ENCODE measurements around the gene BICC1. TPM values are rescaled to one million over a fixed set of nuclear protein-coding genes. Genes with fewer than 3 reads are reported as not detected.
A peak's percentile ranks its signal among the peaks of the same experiment; 100 is the strongest.

Gene BICC1
- total RNA-seq, 1 donor from 2014 or later, result 41.0 TPM

DNA sequence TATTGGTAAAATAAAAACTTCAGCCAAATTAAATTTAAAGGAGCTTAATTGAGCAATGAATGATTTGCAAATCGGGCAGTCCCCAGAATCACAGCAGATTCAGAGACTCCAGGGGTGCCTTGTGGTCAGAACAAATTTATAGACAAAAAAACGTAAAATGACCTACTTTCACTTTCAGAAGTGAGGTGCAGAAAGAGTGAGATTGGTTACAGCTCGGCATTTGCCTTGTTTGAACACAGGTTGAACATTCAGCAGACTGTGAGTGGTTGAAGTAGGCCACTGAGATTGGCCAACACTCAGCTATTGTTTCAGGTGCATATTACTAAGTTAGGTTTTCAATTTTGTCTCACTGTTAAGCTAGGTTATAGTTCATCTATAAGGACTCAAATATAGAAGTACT lies 153.4 kb downstream of the BICC1 start:
- Mint-ChIP-seq H3K4me3 (ENCODE audit: unreplicated experiment) (peak overlapping the region; percentile 5), H3K4me1 (ENCODE audit: unreplicated experiment) (peaks cover 57% of the 10 kb centered on the region), H3K27ac (ENCODE audit: unreplicated experiment) (peak overlapping the region; percentile 65), H3K27me3 (ENCODE audit: unreplicated experiment) (no peaks in the 10 kb centered on the region), H3K36me3 (ENCODE audit: unreplicated experiment) (peaks cover 11% of the 10 kb centered on the region), H3K9me3 (ENCODE audit: unreplicated experiment) (peaks cover 9% of the 10 kb centered on the region)
- TF ChIP-seq CTCF (IDR thresholded peaks at IDR 0.05), result no peak
- no peak for DNase-seq (ENCODE audit: extremely low spot score, unreplicated experiment)

- no peak for DNase-seq (ENCODE audit: extremely low spot score, unreplicated experiment)
These were observed 155.1 kb downstream of the BICC1 start for GRCh38 chr10:58667658-58668310.

DNA sequence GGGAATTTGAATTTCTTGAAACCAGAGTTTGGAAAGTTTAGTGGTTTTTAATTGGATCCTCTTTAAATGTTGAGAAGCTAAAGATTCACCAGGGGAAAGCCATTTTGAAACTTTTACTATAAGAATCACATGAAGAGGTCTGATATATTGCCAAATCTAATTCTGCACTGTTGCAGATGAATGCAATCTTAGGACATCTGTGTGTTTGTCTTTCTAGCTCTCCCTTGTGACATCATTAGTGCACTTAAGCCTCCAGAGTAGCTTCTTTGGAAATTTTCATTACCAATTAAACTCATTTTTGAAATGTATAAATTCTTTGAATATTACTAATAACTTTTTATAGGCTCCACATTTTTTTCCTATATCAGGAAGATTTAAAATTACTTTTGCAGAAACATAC lies 160.2 kb downstream of the BICC1 start:
- TF ChIP-seq CTCF (IDR thresholded peaks at IDR 0.05), result no peak
- Mint-ChIP-seq H3K27ac (ENCODE audit: unreplicated experiment) (peak overlapping the region; percentile 33), H3K4me3 (ENCODE audit: unreplicated experiment) (no peak overlapping the region), H3K4me1 (ENCODE audit: unreplicated experiment) (peaks cover 39% of the 10 kb centered on the region), H3K9me3 (ENCODE audit: unreplicated experiment) (peaks cover 7% of the 10 kb centered on the region), H3K27me3 (ENCODE audit: unreplicated experiment) (no peaks in the 10 kb centered on the region), H3K36me3 (ENCODE audit: unreplicated experiment) (peaks cover 2% of the 10 kb centered on the region)
- DNase-seq (ENCODE audit: extremely low spot score, unreplicated experiment), result no peak

More at GRCh38 chr10:58667658-58668310, 155.1 kb downstream of the BICC1 start:
- Mint-ChIP-seq H3K27me3 (ENCODE audit: unreplicated experiment) (no peaks in the 10 kb centered on the region), H3K36me3 (ENCODE audit: unreplicated experiment) (peaks cover 11% of the 10 kb centered on the region), H3K27ac (ENCODE audit: unreplicated experiment) (no peak overlapping the region), H3K4me1 (ENCODE audit: unreplicated experiment) (peaks cover 49% of the 10 kb centered on the region), H3K4me3 (ENCODE audit: unreplicated experiment) (no peak overlapping the region), H3K9me3 (ENCODE audit: unreplicated experiment) (peaks cover 9% of the 10 kb centered on the region)
- no peak for TF ChIP-seq CTCF (IDR thresholded peaks at IDR 0.05)

DNA sequence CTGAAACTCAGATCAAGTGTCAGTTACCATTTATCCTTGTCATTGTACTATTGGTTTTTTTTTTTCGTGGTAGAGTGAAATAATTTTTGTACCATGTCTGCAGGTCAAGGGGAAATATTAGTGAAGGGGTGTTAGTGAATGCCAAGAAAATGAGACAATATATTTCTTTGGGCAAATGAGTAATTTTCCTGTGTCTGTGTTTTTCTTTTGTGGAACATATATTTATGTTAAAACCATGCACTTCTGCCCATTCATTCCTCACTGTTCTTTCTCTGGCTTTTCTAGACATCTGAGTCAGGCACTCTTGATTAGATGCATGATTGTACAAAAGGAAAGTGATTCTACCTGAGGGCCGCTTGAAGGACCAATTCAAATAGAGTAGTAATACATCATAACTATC lies 161.6 kb downstream of the BICC1 start:
- H3K27ac Mint-ChIP-seq (ENCODE audit: unreplicated experiment), result peak overlapping the region; percentile 62
- no peak for DNase-seq (ENCODE audit: extremely low spot score, unreplicated experiment)
- TF ChIP-seq CTCF (IDR thresholded peaks at IDR 0.05), result no peak
- H3K27me3 Mint-ChIP-seq (ENCODE audit: unreplicated experiment), result no peaks in the 10 kb centered on the region
- no peak overlapping the region for H3K4me3 Mint-ChIP-seq (ENCODE audit: unreplicated experiment)
- peaks cover 7% of the 10 kb centered on the region for H3K9me3 Mint-ChIP-seq (ENCODE audit: unreplicated experiment)
- peaks cover 2% of the 10 kb centered on the region for H3K36me3 Mint-ChIP-seq (ENCODE audit: unreplicated experiment)
- peaks cover 42% of the 10 kb centered on the region for H3K4me1 Mint-ChIP-seq (ENCODE audit: unreplicated experiment)

DNA sequence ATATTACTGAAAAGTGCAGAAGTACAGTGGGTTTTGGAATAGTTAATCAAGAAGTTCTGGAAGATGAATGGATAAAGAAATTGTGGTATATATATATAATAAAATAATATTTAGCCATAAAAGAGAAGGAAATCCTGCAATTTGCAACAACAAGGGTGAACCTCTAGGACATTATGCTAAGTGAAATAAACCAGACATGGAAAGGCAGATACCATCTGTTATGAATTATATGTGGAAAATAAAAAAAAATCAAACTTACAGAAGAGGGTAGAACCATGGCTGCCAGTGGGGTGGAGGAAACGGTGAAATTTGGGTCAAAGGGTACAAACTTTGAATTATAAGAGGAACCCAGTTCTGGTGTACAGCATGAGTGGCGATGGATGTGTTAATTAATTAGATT lies 162.6 kb downstream of the BICC1 start:
- no peak for TF ChIP-seq CTCF (IDR thresholded peaks at IDR 0.05)
- Mint-ChIP-seq H3K4me1 (ENCODE audit: unreplicated experiment) (peaks cover 38% of the 10 kb centered on the region), H3K9me3 (ENCODE audit: unreplicated experiment) (peaks cover 7% of the 10 kb centered on the region), H3K27ac (ENCODE audit: unreplicated experiment) (no peak overlapping the region), H3K36me3 (ENCODE audit: unreplicated experiment) (peaks cover 2% of the 10 kb centered on the region), H3K27me3 (ENCODE audit: unreplicated experiment) (no peaks in the 10 kb centered on the region), H3K4me3 (ENCODE audit: unreplicated experiment) (no peak overlapping the region)
- DNase-seq (ENCODE audit: extremely low spot score, unreplicated experiment), result no peak

All from osteocyte (in vitro differentiated cells).